ENCODE data around the gene DAPK2.

Gene DAPK2

DNA sequence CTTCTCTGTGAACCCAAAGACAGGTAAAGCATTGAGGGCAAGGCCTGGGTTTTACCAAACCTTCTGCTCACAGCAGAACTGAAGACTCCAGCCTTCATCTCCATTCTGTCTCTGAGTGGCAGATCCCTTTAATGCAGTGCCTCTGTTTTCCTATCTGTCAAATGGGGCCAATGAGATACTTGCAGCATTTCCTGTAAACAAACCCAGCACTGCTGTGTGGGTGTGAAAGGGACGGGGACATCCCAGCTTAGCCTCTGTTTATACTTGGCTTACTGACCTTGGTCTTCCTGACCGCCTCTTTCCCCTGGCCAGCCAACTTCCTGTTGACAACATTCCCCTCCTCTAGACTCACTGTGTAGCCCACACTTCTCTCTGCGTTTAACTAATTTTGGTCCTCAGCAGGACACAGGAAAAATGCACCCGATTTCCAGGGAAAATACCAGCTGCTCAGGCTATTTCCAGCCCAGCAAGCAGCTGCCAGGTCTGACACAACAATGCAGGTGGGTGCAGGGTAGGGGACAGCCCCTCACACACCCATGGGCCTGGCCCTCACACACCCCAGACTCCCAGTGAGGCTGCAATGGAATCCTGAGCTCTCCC lies 106.7 kb downstream of the DAPK2 start:
- Mint-ChIP-seq H3K27ac (peak overlapping the region; percentile 75), H3K4me1 (ENCODE audit: low read depth) (peaks cover 36% of the 10 kb centered on the region), H3K27me3 (ENCODE audit: low read depth) (no peaks in the 10 kb centered on the region), H3K4me3 (peak overlapping the region; percentile 54), H3K36me3 (ENCODE audit: low read depth) (peaks cover 6% of the 10 kb centered on the region), H3K9me3 (no peaks in the 10 kb centered on the region)
- peak; percentile 29 for DNase-seq (ENCODE audit: low spot score)

DNA sequence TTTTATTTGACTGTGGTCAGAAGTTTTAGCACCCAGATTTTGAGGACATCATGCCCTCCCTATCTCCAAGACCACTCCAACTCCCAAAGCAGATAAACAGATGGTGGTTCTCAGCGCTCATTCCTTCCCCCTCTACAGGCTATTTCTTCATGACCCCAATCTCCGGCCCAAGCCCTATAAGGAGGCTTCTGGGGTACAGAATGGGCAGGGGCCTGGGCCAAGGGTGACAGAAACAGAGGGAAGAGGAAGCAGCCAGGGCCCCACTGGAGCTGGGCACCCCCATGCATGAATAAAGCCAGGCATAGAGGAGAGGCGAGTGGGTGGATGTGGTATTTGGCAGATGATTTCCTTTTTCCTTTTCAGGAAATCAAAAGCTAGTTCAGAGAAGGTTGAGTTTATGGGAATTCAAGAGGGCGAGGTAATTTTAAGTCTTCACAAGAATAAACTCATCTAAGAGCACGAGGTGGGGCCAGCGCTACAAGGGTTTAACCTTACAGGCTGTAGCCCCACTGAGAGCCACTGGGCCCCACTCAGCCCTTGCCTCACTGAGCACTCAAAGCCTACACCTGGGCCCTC lies 107.7 kb downstream of the DAPK2 start:
- Mint-ChIP-seq H3K27ac (peak overlapping the region; percentile 75), H3K4me1 (ENCODE audit: low read depth) (peaks cover 36% of the 10 kb centered on the region), H3K27me3 (ENCODE audit: low read depth) (no peaks in the 10 kb centered on the region), H3K9me3 (no peaks in the 10 kb centered on the region), H3K4me3 (peak overlapping the region; percentile 54), H3K36me3 (ENCODE audit: low read depth) (peaks cover 6% of the 10 kb centered on the region)
- peak; percentile 32 for DNase-seq (ENCODE audit: low spot score)

DNA sequence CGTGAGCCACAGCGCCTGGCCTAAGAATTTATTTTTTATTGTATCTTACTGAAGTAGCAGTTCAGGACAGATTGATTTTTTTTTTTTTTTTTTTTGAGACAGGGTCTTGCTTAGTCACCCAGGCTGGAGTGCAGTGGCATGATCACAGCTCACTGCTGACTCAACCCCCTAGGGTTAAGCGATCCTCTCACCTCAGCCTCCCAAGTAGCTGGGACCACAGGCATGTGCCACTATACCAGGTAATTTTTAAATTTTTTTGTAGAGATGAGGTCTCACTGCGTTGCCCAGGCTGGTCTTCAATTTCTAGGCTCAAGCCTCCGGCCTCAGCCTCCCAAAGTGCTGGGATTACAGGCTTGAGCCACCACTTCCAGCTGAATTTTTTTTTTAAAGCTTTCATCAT lies 112.8 kb downstream of the DAPK2 start:
- no peaks in the 10 kb centered on the region for H3K27me3 Mint-ChIP-seq (ENCODE audit: low read depth)
- H3K9me3 Mint-ChIP-seq: no peaks in the 10 kb centered on the region
- H3K4me3 Mint-ChIP-seq: no peak overlapping the region
- no peak for DNase-seq (ENCODE audit: low spot score)
- no peaks in the 10 kb centered on the region for H3K36me3 Mint-ChIP-seq (ENCODE audit: low read depth)
- peaks cover 21% of the 10 kb centered on the region for H3K4me1 Mint-ChIP-seq (ENCODE audit: low read depth)
- H3K27ac Mint-ChIP-seq: no peak overlapping the region

DNA sequence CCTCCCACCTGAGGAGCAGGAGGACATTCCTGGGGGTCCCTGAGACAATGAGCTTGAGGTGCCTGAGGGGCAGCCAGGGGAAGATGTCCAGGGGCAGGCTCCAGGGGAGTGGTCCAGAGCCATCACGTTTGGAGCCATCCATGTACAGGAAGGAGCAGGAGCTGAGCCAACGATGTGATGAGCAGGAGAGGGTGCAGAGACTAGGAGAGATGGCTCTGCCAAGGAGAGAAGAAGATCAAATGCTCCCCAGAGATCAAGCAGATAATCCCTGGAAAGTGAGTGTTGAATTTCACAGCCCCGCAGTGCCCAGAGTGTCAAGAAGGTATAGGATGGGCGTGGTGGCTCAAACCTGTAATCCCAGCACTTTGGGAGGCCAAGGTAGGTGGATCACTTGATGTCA lies 114.7 kb downstream of the DAPK2 start:
- peaks cover 2% of the 10 kb centered on the region for H3K27me3 Mint-ChIP-seq (ENCODE audit: low read depth)
- no peaks in the 10 kb centered on the region for H3K36me3 Mint-ChIP-seq (ENCODE audit: low read depth)
- H3K9me3 Mint-ChIP-seq: no peaks in the 10 kb centered on the region
- H3K4me3 Mint-ChIP-seq: no peak overlapping the region
- H3K27ac Mint-ChIP-seq: no peak overlapping the region
- DNase-seq (ENCODE audit: low spot score): no peak
- H3K4me1 Mint-ChIP-seq (ENCODE audit: low read depth): peaks cover 12% of the 10 kb centered on the region

DNA sequence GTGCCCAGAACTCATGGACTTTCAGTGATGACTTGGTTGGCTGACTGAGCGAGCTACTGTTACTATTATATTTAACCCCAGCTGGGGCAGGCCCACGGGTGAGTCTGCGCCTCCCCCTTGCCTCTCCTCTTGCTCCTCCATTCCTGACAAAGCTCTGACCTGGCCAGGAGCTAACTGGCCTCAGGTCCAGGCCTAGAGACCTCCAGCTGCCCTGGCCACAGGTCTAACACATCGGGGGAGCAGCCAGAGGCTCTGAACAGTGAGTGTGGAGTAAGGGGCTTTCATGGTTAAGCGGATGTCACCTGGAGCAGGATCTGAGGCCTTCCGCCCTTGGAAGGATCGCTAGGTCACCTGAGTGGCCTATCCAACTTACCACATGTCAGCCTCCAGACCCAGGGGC lies 116.3 kb downstream of the DAPK2 start:
- H3K27ac Mint-ChIP-seq: no peak overlapping the region
- no peak for DNase-seq (ENCODE audit: low spot score)
- H3K4me1 Mint-ChIP-seq (ENCODE audit: low read depth): peaks cover 8% of the 10 kb centered on the region
- H3K27me3 Mint-ChIP-seq (ENCODE audit: low read depth): peaks cover 2% of the 10 kb centered on the region
- no peaks in the 10 kb centered on the region for H3K36me3 Mint-ChIP-seq (ENCODE audit: low read depth)
- no peak overlapping the region for H3K4me3 Mint-ChIP-seq
- no peaks in the 10 kb centered on the region for H3K9me3 Mint-ChIP-seq

DNA sequence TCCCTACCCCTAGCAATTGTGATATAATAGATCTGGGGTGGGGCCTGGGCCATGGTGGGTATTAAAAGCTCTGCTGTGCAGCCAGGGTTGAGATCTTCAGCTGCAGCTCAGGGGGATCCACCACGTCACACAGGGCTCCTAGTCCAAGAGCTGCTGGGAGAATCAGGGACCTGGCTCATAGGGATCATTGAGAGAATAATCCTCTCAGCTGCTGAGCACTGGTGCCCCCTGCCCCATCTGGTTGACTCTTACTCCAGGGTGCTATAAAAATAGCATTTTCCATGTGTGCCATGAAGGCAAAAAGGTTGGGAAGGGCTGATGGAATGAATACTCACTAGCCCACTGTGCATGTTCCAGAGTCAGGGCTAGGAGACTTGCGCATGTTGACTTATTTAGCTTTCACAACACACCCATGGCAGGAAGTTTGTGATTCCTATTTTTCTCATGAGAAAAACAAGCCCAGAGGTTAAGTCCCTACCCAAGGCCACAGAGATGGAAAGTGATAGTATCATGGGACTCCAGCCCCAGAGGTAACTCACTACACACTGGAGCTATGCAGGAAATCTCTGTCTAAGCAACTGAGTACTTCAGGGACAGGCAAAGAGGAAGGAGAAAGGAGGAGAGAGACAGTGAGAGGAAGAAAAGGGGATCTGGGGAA lies 118.0 kb downstream of the DAPK2 start:
- Mint-ChIP-seq H3K9me3 (no peaks in the 10 kb centered on the region), H3K36me3 (ENCODE audit: low read depth) (no peaks in the 10 kb centered on the region), H3K27ac (no peak overlapping the region), H3K4me3 (no peak overlapping the region), H3K4me1 (ENCODE audit: low read depth) (peaks cover 12% of the 10 kb centered on the region), H3K27me3 (ENCODE audit: low read depth) (peaks cover 2% of the 10 kb centered on the region)
- no peak for DNase-seq (ENCODE audit: low spot score)

DNA sequence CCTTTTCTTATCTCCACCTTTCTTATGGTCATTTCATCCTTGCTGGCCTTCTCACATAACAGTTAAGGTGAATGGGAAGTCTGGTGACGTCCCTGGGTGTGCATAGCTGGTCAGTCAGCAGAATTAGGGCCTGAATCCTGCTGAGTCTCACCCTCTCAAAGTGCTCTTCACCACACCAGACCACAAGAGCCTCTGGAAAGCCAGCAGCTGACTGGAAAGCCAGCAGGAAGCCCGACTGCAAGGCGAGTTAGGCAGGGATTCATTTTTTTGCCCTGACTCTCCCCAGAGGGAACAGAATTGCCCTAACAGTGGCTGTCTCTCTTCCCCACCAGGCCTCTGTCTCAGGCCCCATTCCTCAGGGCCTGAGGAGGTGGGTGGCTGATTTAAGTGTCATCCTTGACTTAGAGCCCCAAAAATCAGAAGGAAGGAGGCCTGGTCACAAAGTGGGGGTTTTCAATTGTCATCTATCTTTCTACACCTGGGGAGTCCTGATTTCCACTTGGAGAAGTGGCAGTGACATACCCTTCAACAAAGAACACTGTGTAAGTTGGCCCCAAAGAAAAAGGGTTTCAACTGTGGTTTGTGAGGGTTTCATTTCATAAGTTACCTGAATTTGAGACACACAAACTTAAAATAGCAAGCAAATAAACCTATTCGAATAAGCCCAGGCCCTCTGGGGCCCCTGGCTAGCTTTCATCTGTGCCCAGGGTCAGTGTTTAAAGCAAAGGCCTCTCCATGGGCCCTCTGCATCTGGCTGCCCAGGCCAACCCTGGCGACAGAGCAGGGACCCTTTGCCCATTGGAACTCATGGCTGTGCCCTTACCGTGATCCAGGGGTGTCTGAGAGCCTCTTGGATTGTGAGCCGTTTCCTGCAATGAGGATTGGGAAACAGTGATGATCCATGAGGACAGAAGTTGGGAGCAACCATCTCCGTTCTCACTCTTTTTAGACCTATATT lies 122.0 kb downstream of the DAPK2 start:
- no peak for DNase-seq (ENCODE audit: low spot score)
- H3K4me1 Mint-ChIP-seq (ENCODE audit: low read depth): peaks cover 22% of the 10 kb centered on the region
- no peaks in the 10 kb centered on the region for H3K9me3 Mint-ChIP-seq
- H3K27me3 Mint-ChIP-seq (ENCODE audit: low read depth): peaks cover 2% of the 10 kb centered on the region
- no peaks in the 10 kb centered on the region for H3K36me3 Mint-ChIP-seq (ENCODE audit: low read depth)
- no peak overlapping the region for H3K4me3 Mint-ChIP-seq
- no peak overlapping the region for H3K27ac Mint-ChIP-seq

DNA sequence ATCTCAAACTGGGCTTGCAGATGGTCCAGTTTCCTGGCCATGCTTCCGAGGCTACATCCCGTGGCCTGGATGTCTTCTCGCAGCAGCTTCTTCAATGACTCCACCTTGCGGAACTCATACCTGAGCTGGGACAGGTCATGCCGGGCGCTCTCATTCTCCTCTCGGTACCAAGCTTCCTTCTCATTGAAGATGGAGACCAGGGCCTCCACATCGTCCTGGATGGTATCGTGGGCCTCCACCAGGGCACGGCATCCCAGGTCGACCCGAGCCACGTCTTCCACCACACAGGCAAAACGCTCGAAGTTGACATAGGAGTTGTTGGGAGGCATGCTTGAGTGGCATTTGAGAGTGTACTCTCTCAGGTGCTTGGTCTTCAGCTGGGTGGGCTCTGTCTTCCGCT lies 123.4 kb downstream of the DAPK2 start:
- Mint-ChIP-seq H3K9me3 (no peaks in the 10 kb centered on the region), H3K36me3 (ENCODE audit: low read depth) (no peaks in the 10 kb centered on the region), H3K4me3 (no peak overlapping the region), H3K27me3 (ENCODE audit: low read depth) (peaks cover 2% of the 10 kb centered on the region), H3K27ac (no peak overlapping the region), H3K4me1 (ENCODE audit: low read depth) (peaks cover 18% of the 10 kb centered on the region)
- no peak for DNase-seq (ENCODE audit: low spot score)

DNA sequence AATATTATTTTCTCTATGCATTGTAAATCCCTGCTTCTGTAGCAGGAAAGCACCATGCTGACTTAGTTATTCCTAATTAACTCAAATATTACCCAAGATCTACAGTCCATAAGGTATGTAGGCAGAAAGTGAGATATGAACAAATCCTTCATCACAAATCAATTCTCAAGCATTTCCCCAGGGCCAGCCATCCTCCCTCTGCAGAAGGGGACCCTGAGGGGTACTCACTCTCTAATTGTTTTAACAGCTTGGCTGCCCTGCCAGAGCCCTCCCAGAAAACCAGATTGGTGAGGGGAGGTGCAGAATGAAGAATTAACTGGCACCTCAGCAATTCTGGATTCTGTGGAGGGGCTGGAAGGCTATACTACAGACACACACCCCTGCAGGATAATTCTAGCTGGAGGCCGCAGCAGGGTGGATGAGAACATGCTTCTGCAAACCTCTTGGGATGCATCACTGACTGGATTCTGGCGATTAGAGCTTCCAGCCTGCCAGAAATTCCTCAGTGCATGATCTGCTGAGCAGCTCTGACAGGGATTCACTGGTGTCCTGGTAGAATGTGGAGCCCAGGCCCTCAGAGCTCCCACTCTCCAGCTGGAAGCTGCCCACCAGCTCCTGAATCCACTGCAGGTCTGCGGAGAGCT lies 123.9 kb downstream of the DAPK2 start:
- Mint-ChIP-seq H3K27me3 (ENCODE audit: low read depth) (no peaks in the 10 kb centered on the region), H3K9me3 (no peaks in the 10 kb centered on the region), H3K4me1 (ENCODE audit: low read depth) (peaks cover 18% of the 10 kb centered on the region), H3K27ac (no peak overlapping the region), H3K4me3 (no peak overlapping the region), H3K36me3 (ENCODE audit: low read depth) (no peaks in the 10 kb centered on the region)
- no peak for DNase-seq (ENCODE audit: low spot score)

DNA sequence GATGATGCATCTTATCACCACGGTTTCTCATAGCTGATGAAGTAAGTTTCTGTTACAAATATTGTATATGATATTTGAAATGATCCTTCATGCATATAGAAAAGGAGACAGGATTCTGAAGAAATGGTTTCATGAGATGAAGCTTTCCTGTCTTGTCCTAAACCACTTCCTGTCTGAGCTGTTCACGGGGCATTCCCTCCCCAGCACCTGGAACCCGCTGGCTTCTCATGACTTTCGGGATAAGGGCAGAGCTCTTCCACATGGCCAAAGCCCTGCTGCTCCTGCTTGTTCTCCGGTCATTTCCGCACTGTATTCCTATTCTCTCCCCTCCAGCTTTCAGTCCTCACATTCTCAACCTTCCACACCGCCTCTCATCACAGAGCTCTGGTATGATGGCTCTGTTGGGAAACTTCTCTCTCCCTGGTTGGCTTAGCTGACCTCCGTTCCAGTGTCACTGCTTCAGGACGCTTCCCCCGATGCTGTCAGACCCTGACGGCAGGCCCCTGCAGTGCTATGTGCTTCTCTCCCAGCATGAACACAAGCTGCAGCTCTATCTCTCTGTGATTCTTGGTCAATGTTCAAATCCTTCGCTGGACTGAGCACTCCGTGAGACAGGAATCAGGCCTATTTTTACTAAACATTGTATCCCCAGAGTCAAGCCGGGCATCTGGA lies 125.6 kb downstream of the DAPK2 start:
- H3K4me1 Mint-ChIP-seq (ENCODE audit: low read depth): peaks cover 18% of the 10 kb centered on the region
- no peak overlapping the region for H3K27ac Mint-ChIP-seq
- H3K4me3 Mint-ChIP-seq: peak overlapping the region; percentile 51
- no peaks in the 10 kb centered on the region for H3K27me3 Mint-ChIP-seq (ENCODE audit: low read depth)
- no peaks in the 10 kb centered on the region for H3K36me3 Mint-ChIP-seq (ENCODE audit: low read depth)
- no peak for DNase-seq (ENCODE audit: low spot score)
- no peaks in the 10 kb centered on the region for H3K9me3 Mint-ChIP-seq

DNA sequence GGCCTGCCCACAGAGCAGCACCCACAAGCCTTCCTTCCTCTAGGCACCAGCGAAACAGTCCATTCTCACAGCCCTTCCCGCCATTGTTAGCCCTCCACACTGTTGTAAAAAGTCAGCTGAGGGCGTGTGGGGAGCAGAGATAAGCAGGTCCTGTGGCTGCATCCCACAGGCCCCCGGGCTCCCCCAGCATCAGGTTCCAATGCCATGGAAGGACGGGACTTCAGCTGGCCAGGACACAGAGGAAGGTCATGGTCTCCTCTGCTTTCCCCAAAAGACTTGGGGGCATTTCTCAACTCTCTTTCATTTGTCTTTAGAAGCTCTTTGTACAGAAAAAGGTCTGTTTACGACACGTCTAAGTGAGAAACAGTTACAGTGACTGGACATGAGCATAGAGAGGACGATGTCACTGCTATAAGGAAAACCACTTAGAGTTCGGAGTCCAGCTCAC lies 127.4 kb downstream of the DAPK2 start:
- Mint-ChIP-seq H3K4me1 (ENCODE audit: low read depth) (peaks cover 14% of the 10 kb centered on the region), H3K27me3 (ENCODE audit: low read depth) (peaks cover 4% of the 10 kb centered on the region), H3K27ac (no peak overlapping the region)

DNA sequence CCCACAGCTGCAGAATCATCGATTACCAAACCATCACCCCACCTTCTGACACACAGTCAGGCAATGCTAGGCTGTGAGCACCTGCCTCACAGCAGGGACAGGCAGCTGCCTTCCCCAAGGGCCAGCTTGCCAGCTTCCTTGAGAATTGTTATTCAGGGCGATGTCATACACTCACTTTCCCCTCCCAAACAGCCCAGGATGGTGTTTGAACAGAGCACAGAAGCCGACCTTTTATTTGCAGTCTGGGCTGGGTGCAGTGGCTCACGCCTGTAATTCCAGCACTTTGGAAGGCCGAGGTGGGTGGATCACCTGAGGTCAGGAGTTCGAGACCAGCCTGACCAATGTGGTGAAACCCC lies 128.0 kb downstream of the DAPK2 start:
- Mint-ChIP-seq H3K4me1 (ENCODE audit: low read depth) (peaks cover 14% of the 10 kb centered on the region), H3K4me3 (no peak overlapping the region), H3K27ac (no peak overlapping the region)

More for the DNA sequence above, 127.4 kb downstream of the DAPK2 start:
- DNase-seq (ENCODE audit: low spot score): no peak
- H3K9me3 Mint-ChIP-seq: no peaks in the 10 kb centered on the region
- H3K36me3 Mint-ChIP-seq (ENCODE audit: low read depth): no peaks in the 10 kb centered on the region
- H3K4me3 Mint-ChIP-seq: no peak overlapping the region

DNA sequence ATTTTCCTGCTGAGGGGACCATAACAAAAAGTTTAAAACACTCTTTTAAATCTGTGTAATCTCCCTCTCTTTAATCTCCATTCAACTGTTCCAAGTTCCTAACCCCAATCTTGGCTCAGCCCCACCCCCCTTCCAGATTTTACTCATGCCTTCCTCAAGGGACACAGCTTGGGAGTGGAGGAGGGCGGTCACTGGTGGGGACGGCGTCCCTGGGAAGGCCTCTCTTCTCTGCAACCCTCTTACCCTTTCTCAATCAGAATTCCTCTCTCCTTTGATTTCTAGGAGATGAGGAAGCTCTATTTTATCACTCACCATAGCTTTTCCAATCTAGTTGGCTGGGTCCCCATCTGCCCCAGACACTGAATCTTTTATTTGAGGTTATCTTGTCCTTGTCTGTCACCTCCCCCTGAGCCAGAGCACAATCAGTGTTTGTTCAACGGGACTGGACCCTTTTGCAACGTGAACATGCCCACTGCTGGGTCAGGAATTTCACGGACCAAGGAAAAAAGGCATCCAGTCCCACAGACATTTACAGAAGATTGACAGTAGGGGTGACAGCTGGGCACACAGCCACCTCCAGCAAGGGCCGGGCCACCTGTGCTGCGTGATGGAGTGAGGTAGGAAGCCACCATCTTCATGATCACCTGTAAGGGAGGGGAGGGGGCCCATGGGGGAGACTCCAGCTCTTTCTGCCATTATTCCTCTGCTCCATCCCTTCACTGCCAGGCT lies 128.5 kb downstream of the DAPK2 start:
- Mint-ChIP-seq H3K9me3 (no peaks in the 10 kb centered on the region), H3K27ac (no peak overlapping the region), H3K4me1 (ENCODE audit: low read depth) (peaks cover 14% of the 10 kb centered on the region), H3K4me3 (no peak overlapping the region), H3K36me3 (ENCODE audit: low read depth) (no peaks in the 10 kb centered on the region), H3K27me3 (ENCODE audit: low read depth) (peaks cover 7% of the 10 kb centered on the region)
- no peak for DNase-seq (ENCODE audit: low spot score)

More for the DNA sequence above, 128.0 kb downstream of the DAPK2 start:
- no peaks in the 10 kb centered on the region for H3K9me3 Mint-ChIP-seq
- no peak for DNase-seq (ENCODE audit: low spot score)
- peaks cover 7% of the 10 kb centered on the region for H3K27me3 Mint-ChIP-seq (ENCODE audit: low read depth)
- no peaks in the 10 kb centered on the region for H3K36me3 Mint-ChIP-seq (ENCODE audit: low read depth)
